ENCODE measurements around the gene PKIG.
A peak's percentile ranks its signal among the peaks of the same experiment; 100 is the strongest.

- peak; percentile 93 to 98 (median 94) for TF ChIP-seq CTCF (IDR thresholded peaks at IDR 0.05)
- no peak for TF ChIP-seq POLR2A (IDR thresholded peaks at IDR 0.05)
- TF ChIP-seq EP300 (IDR thresholded peaks at IDR 0.05): no peak
Measured at GRCh38 chr20:44609516-44610312, 27.3 kb downstream of the PKIG start.

Measured in ovary (tissue), 3 donors.